Natural killer cell (primary cell): Measurements from ENCODE around the gene CTBP1. TPM values are rescaled to one million over a fixed set of nuclear protein-coding genes. Genes with fewer than 3 reads are reported as not detected.

Source experiments
- ATAC-seq, 3 donors: fragments of 150-1000 bp in 2 of 3; fragments of 200-7000 bp in 1 of 3; cut with Tn5 transposase; 1 replicate in 1 of 3; 2 replicates in 2 of 3; pipeline ENCODE4 v1.10.0; 2021; ENCODE audit warnings: mild to moderate bottlenecking in 2 of 3, moderate library complexity in 2 of 3
- DNase-seq, 2 donors: peaks; one replicate each; pipeline versions ENCODE4 v3.0.0 to v3.0.0-alpha.2; 2013 to 2021; ENCODE audit warnings: mixed read lengths in 1 of 2
- H3K27ac ChIP-seq: one replicate; pipeline ENCODE4 v1.5.1; 2013; ENCODE audit warnings: mild to moderate bottlenecking, low read length
- H3K27me3 ChIP-seq: one replicate; pipeline ENCODE4 v1.6.1; 2013; ENCODE audit warnings: low read length; ENCODE audit not compliant: control insufficient read depth, insufficient read depth
- H3K36me3 ChIP-seq: one replicate; pipeline ENCODE4 v1.6.1; 2013; ENCODE audit warnings: low read length; ENCODE audit not compliant: control insufficient read depth, insufficient read depth
- H3K4me1 ChIP-seq: one replicate; pipeline ENCODE4 v1.6.1; 2013; ENCODE audit warnings: low read length; ENCODE audit not compliant: control insufficient read depth, insufficient read depth
- H3K4me3 ChIP-seq: one replicate; pipeline ENCODE4 v1.5.1; 2013; ENCODE audit warnings: low read length
- H3K9me3 ChIP-seq: one replicate; pipeline ENCODE4 v1.6.1; 2013; ENCODE audit warnings: low read length; ENCODE audit not compliant: control insufficient read depth, insufficient read depth
- H3K27ac Mint-ChIP-seq, 2 donors: one replicate each; pipeline ENCODE4 v1.8.0; 2022; ENCODE audit warnings: mild to moderate bottlenecking in 2 of 2, mixed read lengths in 2 of 2, moderate library complexity in 1 of 2
- H3K27me3 Mint-ChIP-seq, 2 donors: one replicate each; pipeline ENCODE4 v1.8.0; 2022; ENCODE audit warnings: low read depth in 2 of 2, mixed read lengths in 2 of 2
- H3K36me3 Mint-ChIP-seq: one replicate; pipeline ENCODE4 v1.8.0; 2022; ENCODE audit warnings: mixed read lengths
- H3K4me1 Mint-ChIP-seq, 2 donors: one replicate each; pipeline ENCODE4 v1.8.0; 2022; ENCODE audit warnings: mixed read lengths in 2 of 2
- H3K4me3 Mint-ChIP-seq: one replicate; pipeline ENCODE4 v1.8.0; 2022; ENCODE audit warnings: mild to moderate bottlenecking, moderate library complexity, mixed read lengths
- H3K9me3 Mint-ChIP-seq, 2 donors: one replicate each; pipeline ENCODE4 v1.8.0; 2022; ENCODE audit warnings: mixed read lengths in 2 of 2
- WGBS: methylation state at CpG from one replicate; pipeline ENCODE4 v1.1.7; 2013; ENCODE audit warnings: missing lambda C conversion rate; ENCODE audit not compliant: insufficient coverage; 5-methylcytosine and 5-hydroxymethylcytosine counted together
- intact Hi-C: fragments of 100-400 bp; cut with micrococcal nuclease; formaldehyde crosslinking; loops from one replicate; pipeline ENCODE4 v1.14.2; 2022
- total RNA-seq, 4 donors: library from RNA; stranded (reverse); fragments of 120-200 nt in 1 of 4; gene quantifications; one replicate each; pipeline versions ENCODE4 v1.2.3 to v1.2.4, GENCODE V29; 2013 to 2022
- TF ChIP-seq, protein P1 (sequence below): fragments of 200-600 bp; IDR thresholded peaks from one replicate; pipeline ENCODE4 v1.8.0; 2022; ENCODE audit warnings: antibody characterized with exemption

The CTBP1 gene
- total RNA-seq, 3 donors from 2014 or later (not counting 1 experiment from before 2014, with no cell fraction given): 384 to 388 (median 388) TPM

DNA sequence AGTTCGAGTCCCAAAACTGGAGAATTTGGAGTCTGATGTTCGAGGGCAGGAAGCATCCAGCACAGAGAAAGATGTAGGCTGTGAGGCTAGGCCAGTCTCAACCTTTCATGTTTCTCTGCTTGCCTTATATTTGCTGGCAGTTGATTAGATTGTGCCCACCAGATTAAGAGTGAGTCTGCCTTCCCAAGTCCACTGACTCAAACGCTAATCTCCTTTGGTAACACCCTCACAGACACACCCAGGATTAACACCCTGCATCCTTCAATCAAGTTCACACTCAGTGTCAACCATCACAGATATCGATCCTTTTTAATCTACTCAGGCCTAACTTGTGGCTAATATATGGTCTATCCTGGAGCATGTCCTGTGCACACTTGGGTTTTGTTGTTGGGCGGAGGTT lies 22.8 kb upstream of the CTBP1 start:
- Mint-ChIP-seq H3K27ac (no peak overlapping the region), H3K4me3 (no peak overlapping the region), H3K27me3 (no peaks in the 10 kb centered on the region), H3K9me3 (peaks cover 2% of the 10 kb centered on the region in 2 donors), H3K36me3 (no peaks in the 10 kb centered on the region), H3K4me1 (peaks cover 9 to 10% of the 10 kb centered on the region in 2 donors)
- WGBS: 98% methylated on average over 5 of the region's 5 CpGs
- no peaks in the 10 kb centered on the region for H3K9me3 ChIP-seq
- H3K27ac ChIP-seq: no peak overlapping the region
- no peaks in the 10 kb centered on the region for H3K36me3 ChIP-seq
- ATAC-seq: no peak
- TF ChIP-seq, protein P1, sequence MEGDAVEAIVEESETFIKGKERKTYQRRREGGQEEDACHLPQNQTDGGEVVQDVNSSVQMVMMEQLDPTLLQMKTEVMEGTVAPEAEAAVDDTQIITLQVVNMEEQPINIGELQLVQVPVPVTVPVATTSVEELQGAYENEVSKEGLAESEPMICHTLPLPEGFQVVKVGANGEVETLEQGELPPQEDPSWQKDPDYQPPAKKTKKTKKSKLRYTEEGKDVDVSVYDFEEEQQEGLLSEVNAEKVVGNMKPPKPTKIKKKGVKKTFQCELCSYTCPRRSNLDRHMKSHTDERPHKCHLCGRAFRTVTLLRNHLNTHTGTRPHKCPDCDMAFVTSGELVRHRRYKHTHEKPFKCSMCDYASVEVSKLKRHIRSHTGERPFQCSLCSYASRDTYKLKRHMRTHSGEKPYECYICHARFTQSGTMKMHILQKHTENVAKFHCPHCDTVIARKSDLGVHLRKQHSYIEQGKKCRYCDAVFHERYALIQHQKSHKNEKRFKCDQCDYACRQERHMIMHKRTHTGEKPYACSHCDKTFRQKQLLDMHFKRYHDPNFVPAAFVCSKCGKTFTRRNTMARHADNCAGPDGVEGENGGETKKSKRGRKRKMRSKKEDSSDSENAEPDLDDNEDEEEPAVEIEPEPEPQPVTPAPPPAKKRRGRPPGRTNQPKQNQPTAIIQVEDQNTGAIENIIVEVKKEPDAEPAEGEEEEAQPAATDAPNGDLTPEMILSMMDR: no peak
- H3K27me3 ChIP-seq: no peaks in the 10 kb centered on the region
- DNase-seq: no peak
- intact Hi-C loops: no loop called here
- no peak overlapping the region for H3K4me3 ChIP-seq
- peaks cover 7% of the 10 kb centered on the region for H3K4me1 ChIP-seq

DNA sequence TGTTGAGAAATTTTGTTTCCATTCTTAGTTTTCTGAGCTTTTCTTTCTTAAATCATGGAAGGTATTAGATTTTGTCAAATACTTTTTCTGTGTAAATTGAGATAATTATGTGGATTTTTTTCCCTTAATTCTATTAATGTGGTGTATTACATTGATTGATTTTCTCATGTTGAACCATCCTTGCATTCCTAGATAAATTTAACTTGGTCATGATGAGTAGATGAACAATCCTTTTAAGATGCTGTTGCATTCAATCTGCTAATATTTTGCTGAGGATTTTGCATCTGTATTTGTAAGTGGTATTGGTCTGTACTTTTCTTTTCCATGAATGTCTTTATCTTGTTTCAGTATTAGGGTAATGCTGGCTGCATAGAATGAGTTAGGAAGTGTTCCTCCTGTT lies 20.3 kb upstream of the CTBP1 start:
- Histone ChIP-seq H3K9me3 (no peaks in the 10 kb centered on the region), H3K4me1 (peaks cover 7% of the 10 kb centered on the region), H3K36me3 (no peaks in the 10 kb centered on the region), H3K27ac (no peak overlapping the region), H3K4me3 (no peak overlapping the region), H3K27me3 (no peaks in the 10 kb centered on the region)
- TF ChIP-seq, protein P1: no peak
- Mint-ChIP-seq H3K4me1 (peaks cover 9 to 10% of the 10 kb centered on the region in 2 donors), H3K36me3 (no peaks in the 10 kb centered on the region), H3K27me3 (no peaks in the 10 kb centered on the region), H3K4me3 (no peak overlapping the region), H3K9me3 (peaks cover 2% of the 10 kb centered on the region in 2 donors), H3K27ac (peak overlapping the region; percentile 35 to 95)
- intact Hi-C loops: loop anchor here (2.0 kb wide), 1 partner anchor 20 kb away; the partner anchor contains the start of gene CTBP1
- ATAC-seq: no peak
- no peak for DNase-seq

DNA sequence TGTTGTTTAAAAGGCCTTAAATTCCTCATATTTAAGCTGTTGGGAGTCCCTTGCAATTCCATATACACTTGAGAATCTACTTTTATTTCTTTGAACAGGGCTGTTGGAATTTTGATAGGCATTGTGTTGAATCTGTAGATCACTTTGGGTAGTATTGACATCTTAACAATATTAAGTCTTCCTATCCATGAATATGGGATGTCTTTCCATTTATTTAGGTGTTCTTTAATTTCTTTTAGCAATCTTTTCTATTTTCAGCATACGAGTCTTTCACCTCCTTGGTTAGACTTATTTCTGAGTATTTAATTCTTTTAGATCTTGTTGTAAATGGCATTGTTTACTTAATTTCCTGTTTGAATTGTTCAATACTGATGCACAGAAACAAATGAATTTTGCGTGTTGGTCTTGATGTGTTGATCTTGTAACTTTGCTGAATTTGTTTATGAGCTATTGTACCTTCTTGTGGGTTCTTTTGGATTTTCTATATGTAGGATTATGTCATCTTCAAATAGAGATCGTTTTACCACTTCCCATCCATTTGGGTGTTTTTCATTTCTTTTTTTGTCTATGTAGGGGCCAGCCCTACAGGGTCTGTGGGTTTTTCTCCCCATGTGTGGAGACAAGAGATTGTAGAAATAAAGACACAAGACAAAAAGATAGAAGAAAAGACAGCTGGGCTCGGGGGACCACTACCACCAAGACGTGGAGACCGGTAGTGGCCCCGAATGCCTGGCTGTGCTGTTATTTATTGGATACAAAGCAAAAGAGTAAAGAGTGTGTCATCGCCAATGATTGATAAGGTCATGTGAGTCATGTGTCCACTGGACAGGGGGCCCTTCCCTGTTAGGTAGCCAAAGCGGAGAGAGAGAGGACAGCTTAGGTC lies 18.2 kb upstream of the CTBP1 start:
- Mint-ChIP-seq H3K9me3 (peaks cover 2% of the 10 kb centered on the region in 2 donors), H3K27me3 (no peaks in the 10 kb centered on the region), H3K36me3 (no peaks in the 10 kb centered on the region), H3K4me1 (peaks cover 9 to 10% of the 10 kb centered on the region in 2 donors), H3K27ac (peak overlapping the region; percentile 92 to 95), H3K4me3 (peak overlapping the region; percentile 64)
- peak overlapping the region; percentile 83 for H3K27ac ChIP-seq
- H3K9me3 ChIP-seq: no peaks in the 10 kb centered on the region
- peak in 1 of 2 donors; percentile 42 for DNase-seq
- no peaks in the 10 kb centered on the region for H3K36me3 ChIP-seq
- 59% methylated on average over 7 of the region's 9 CpGs for WGBS
- peaks cover 7% of the 10 kb centered on the region for H3K4me1 ChIP-seq
- TF ChIP-seq, protein P1: no peak
- no peak overlapping the region for H3K4me3 ChIP-seq
- intact Hi-C loops: loop anchor here (1.0 kb wide), 2 partner anchors 100 to 137 kb away; no protein-coding TSS in a partner anchor
- H3K27me3 ChIP-seq: no peaks in the 10 kb centered on the region
- ATAC-seq: peak in 2 of 3 donors; percentile 22 to 60
